HepG2 (cell line): Measurements from ENCODE around the gene SEMA6B. TPM values are rescaled to one million over a fixed set of nuclear protein-coding genes. Genes with fewer than 3 reads are reported as not detected.

Experiments
- ATAC-seq: fragments of 200-7000 bp; cut with Tn5 transposase; 3 replicates; pipeline ENCODE4 v1.9.1; 2020; ENCODE audit warnings: mild to moderate bottlenecking, moderate library complexity
- BruUV-seq: library from RNA; stranded (reverse); fragments of 400-500 nt; replicated peaks from 2 replicates; lab custom pipeline; 2021; lab: Mats Ljungman, UMichigan
- CTCF ChIA-PET: fragments of 300-600 bp; formaldehyde crosslinking; extraction: SDS; loops from one replicate; lab custom pipeline; 2021; ENCODE audit warnings: low total read pairs, inconsistent platforms, low intra/inter-chr PET ratio; lab: Yijun Ruan, JAX
- POLR2A ChIA-PET: fragments of 350-600 bp; sonication (Branson Sonifier 250); formaldehyde crosslinking; loops from one replicate; lab custom pipeline; 2020; ENCODE audit warnings: antibody characterized with exemption, inconsistent platforms; lab: Yijun Ruan, JAX
- DNase-seq: peaks from one replicate; pipeline ENCODE4 v3.0.0-alpha.2; 2015; ENCODE audit warnings: low spot score
- FAIRE-seq: peaks from 3 replicates; lab custom pipeline; 2011; peaks lifted over from hg19 to GRCh38; lab: Jason Lieb, UNC
- H2AFZ ChIP-seq: one replicate; pipeline ENCODE4 v1.6.1; 2011; ENCODE audit warnings: low read length, inconsistent platforms
- H3K27ac ChIP-seq: fragments of 300-600 bp; 3 replicates; pipeline ENCODE4 v1.8.0; 2011; ENCODE audit warnings: mixed run types, mild to moderate bottlenecking, mixed read lengths, low read length, inconsistent platforms; ENCODE audit not compliant: insufficient read depth; ENCODE audit errors: extremely low read length
- H3K27me3 ChIP-seq, 2 experiments: fragments of 200-600 bp in 1 of 2; 2 replicates in 1 of 2; 3 replicates in 1 of 2; pipeline versions ENCODE4 v1.6.0 to v1.8.0; 2011; ENCODE audit warnings: low read length in 2 of 2, mild to moderate bottlenecking in 2 of 2, moderate library complexity in 2 of 2, inconsistent platforms in 1 of 2; ENCODE audit not compliant: insufficient read depth in 2 of 2, control insufficient read depth in 1 of 2
- H3K36me3 ChIP-seq, 2 experiments: fragments of 200-600 bp in 1 of 2; replicated peaks in 1 of 2; 2 replicates in 1 of 2; 3 replicates in 1 of 2; pipeline versions ENCODE4 v1.5.1 to v1.8.0; 2011; ENCODE audit warnings: low read length in 2 of 2, inconsistent platforms in 1 of 2; ENCODE audit not compliant: insufficient read depth in 2 of 2, control insufficient read depth in 1 of 2
- H3K4me1 ChIP-seq: 2 replicates; pipeline ENCODE4 v1.5.1; 2012; ENCODE audit warnings: low read length, inconsistent platforms; ENCODE audit not compliant: insufficient read depth
- H3K4me2 ChIP-seq: 2 replicates; pipeline ENCODE4 v1.6.0; 2011; ENCODE audit warnings: low read depth, low read length, inconsistent platforms
- H3K4me3 ChIP-seq, 3 experiments: fragments of 200-600 bp in 1 of 3; sonication (generic), shearing (Covaris generic) in 1 of 3; replicated peaks in 1 of 3; 2 replicates each; pipeline ENCODE4 v1.5.1; 2011 to 2016; ENCODE audit warnings: low read length in 3 of 3, inconsistent platforms in 2 of 3, low read depth in 2 of 3, mild to moderate bottlenecking in 2 of 3, control low read depth in 1 of 3, mixed read lengths in 1 of 3; ENCODE audit not compliant: insufficient read depth in 1 of 3
- H3K79me2 ChIP-seq: one replicate; pipeline ENCODE4 v1.6.1; 2011; ENCODE audit warnings: low read length, inconsistent platforms; ENCODE audit not compliant: insufficient read depth
- H3K9ac ChIP-seq: 2 replicates; pipeline ENCODE4 v1.6.0; 2011; ENCODE audit warnings: mild to moderate bottlenecking, low read depth, low read length, inconsistent platforms; ENCODE audit not compliant: insufficient read depth
- H3K9me3 ChIP-seq: 2 replicates; pipeline ENCODE4 v1.5.1; 2012; ENCODE audit warnings: mild to moderate bottlenecking, low read length
- H4K20me1 ChIP-seq: 2 replicates; pipeline ENCODE4 v1.6.0; 2011; ENCODE audit warnings: inconsistent platforms, mild to moderate bottlenecking, low read length, moderate library complexity; ENCODE audit not compliant: insufficient read depth
- KDM1A ChIP-seq: IDR thresholded peaks from 2 replicates; pipeline ENCODE4 v1.6.1; 2016; ENCODE audit warnings: missing compliant biosample characterization
- LRRFIP1 ChIP-seq: sonication (generic); formaldehyde crosslinking; conservative IDR thresholded peaks from 2 replicates; pipeline ENCODE4 v1.4.0; 2020; ENCODE audit warnings: missing genetic modification reagents
- MED13 ChIP-seq: sonication (generic); formaldehyde crosslinking; IDR thresholded peaks from 2 replicates; pipeline ENCODE4 v1.5.0; 2020; ENCODE audit warnings: missing genetic modification reagents
- SALL2 ChIP-seq: sonication (generic); formaldehyde crosslinking; IDR thresholded peaks from 2 replicates; pipeline ENCODE4 v1.8.1; 2023; ENCODE audit warnings: mild to moderate bottlenecking, missing genetic modification reagents, inconsistent platforms
- TRAFD1 ChIP-seq: sonication (generic); formaldehyde crosslinking; IDR thresholded peaks from 2 replicates; pipeline ENCODE4 v1.5.1; 2020; ENCODE audit warnings: missing genetic modification reagents, mild to moderate bottlenecking, borderline replicate concordance
- ZNF12 ChIP-seq: sonication (generic); formaldehyde crosslinking; IDR thresholded peaks from 2 replicates; pipeline ENCODE4 v1.5.0; 2020; ENCODE audit warnings: missing genetic modification reagents
- ZNF343 ChIP-seq: sonication (generic); formaldehyde crosslinking; IDR thresholded peaks from 2 replicates; pipeline ENCODE4 v1.4.0; 2020; ENCODE audit warnings: mild to moderate bottlenecking, missing genetic modification reagents
- ZNF512 ChIP-seq: sonication (generic); formaldehyde crosslinking; IDR thresholded peaks from 2 replicates; pipeline ENCODE4 v1.4.0; 2020; ENCODE audit warnings: mild to moderate bottlenecking, missing genetic modification reagents
- ZNF567 ChIP-seq: sonication (generic); formaldehyde crosslinking; IDR thresholded peaks from 2 replicates; pipeline ENCODE4 v1.8.1; 2023; ENCODE audit warnings: mild to moderate bottlenecking, missing genetic modification reagents, borderline replicate concordance
- ZNF629 ChIP-seq: sonication (generic); formaldehyde crosslinking; conservative IDR thresholded peaks from 2 replicates; pipeline ENCODE4 v1.5.0; 2020; ENCODE audit warnings: missing genetic modification reagents
- WGBS: methylation state at CpG from one replicate; pipeline ENCODE4 v1.1.6; 2017; ENCODE audit warnings: low lambda C conversion rate; 5-methylcytosine and 5-hydroxymethylcytosine counted together
- in situ Hi-C: cut with HindIII; loops from 2 replicates; pipeline ENCODE4 v1.10.0; 2017; ENCODE audit warnings: low pct_unique_long_range_greater_than_20kb; ENCODE audit not compliant: extremely low pct_ligation_motif_present
- intact Hi-C: fragments of 100-400 bp; cut with micrococcal nuclease; formaldehyde crosslinking; loops from one replicate; pipeline ENCODE4 v1.10.0; 2022; ENCODE audit not compliant: unreplicated experiment
- polyA plus RNA-seq, 8 experiments: library from polyadenylated mRNA; depleted of rRNA in 3 of 8; stranded (reverse) in 7 of 8; unstranded in 1 of 8; fragments of >200 nt; fragmentation: Illumina TruSeq in 4 of 8; extraction: Trizol in 4 of 8; gene quantifications; 2 replicates each; pipeline versions ENCODE4 v1.2.1 to v1.2.3, GENCODE V29; 2011 to 2016; ENCODE audit warnings: low read depth in 4 of 8, missing spikeins in 1 of 8, mixed read lengths in 1 of 8; ENCODE audit not compliant: insufficient read depth in 1 of 8
- total RNA-seq, 5 experiments: library from RNA; depleted of rRNA; stranded (reverse); fragments of >200 nt; fragmentation: Illumina TruSeq; extraction: Trizol; gene quantifications; 2 replicates each; pipeline ENCODE4 v1.2.3, GENCODE V29; 2016; ENCODE audit warnings: low read depth in 1 of 5

The SEMA6B gene
- total and polyA plus RNA-seq, 2 of the 13 experiments (the other 11 are each of a cell fraction or from before 2014, with no cell fraction given) = 45.5 to 67.1 TPM

DNA sequence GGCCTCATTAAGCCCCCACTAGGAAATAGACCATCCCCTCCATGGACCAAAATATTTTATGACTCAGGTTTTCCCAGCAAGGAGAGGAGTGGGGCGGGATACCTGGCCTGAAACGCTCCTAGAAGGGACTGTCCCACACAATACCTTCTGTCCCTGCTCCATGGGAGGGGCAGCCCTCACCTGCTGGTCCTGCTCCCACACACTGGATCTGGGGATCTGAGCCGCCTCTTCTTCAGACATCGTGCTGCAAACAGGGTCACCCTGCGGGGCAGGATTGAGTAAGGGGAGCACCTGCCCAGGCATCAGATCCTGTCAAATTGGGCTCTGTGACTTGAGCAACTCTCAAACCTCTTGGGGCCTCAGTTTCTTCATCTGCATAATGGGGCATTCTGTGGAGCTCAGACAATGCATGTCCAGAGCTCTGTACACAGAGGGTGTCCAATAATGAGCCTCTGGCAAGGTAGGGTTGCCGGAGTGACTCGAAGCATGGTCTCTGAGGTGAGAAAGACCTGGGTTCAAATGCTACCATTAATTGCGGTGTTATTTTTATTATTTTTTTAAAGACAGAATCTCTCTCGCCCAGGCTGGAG, 25.6 kb downstream of the SEMA6B start (continued):
- TF ChIP-seq LRRFIP1 (CRISPR knock-in tag) = no peak
- TF ChIP-seq ZNF343 (CRISPR knock-in tag) = no peak
- TF ChIP-seq ZNF512 = no peak

GRCh38 chr19:4533334-4533733, 26.1 kb downstream of the SEMA6B start:
- H3K4me3 ChIP-seq = no peak overlapping the region
- no peak overlapping the region for H3K9ac ChIP-seq
- WGBS = 74% methylated on average over 9 of the region's 9 CpGs
- H4K20me1 ChIP-seq = peaks cover 6% of the 10 kb centered on the region; the same call in 1 of the 2 replicates
- ChIA-PET CTCF (no interaction called here), POLR2A (no interaction called here)
- TF ChIP-seq ZNF12 (CRISPR knock-in tag) = no peak
- TF ChIP-seq KDM1A (CRISPR knock-in tag) = peak; percentile 68; the same call in 1 of the 2 replicates
- no peak for TF ChIP-seq ZNF567 (CRISPR knock-in tag)
- TF ChIP-seq MED13 (CRISPR knock-in tag) = no peak
- TF ChIP-seq TRAFD1 (CRISPR knock-in tag) = no peak
- no peak for TF ChIP-seq SALL2 (CRISPR knock-in tag)
- peak; percentile 90 for TF ChIP-seq ZNF629 (CRISPR knock-in tag)
- H3K79me2 ChIP-seq = no peaks in the 10 kb centered on the region
- no peak for ATAC-seq
- in situ Hi-C loops = no loop called here
- H3K36me3 ChIP-seq = no peaks in the 10 kb centered on the region
- intact Hi-C loops = no loop called here
- no peak overlapping the region for H3K27ac ChIP-seq
- no peak overlapping the region for H3K4me2 ChIP-seq
- no peak for FAIRE-seq
- no peaks in the 10 kb centered on the region for H3K9me3 ChIP-seq
- no TSS peak for BruUV-seq
- no peak for DNase-seq
- H3K4me1 ChIP-seq = peaks cover 68% of the 10 kb centered on the region
- no peaks in the 10 kb centered on the region; a peak in 1 of 5 replicates for H3K27me3 ChIP-seq
- H2AFZ ChIP-seq = no peak overlapping the region
